Epithelial cell of esophagus (primary cell): ENCODE data around the gene DPYSL3.
A peak's percentile ranks its signal among the peaks of the same experiment; 100 is the strongest.
"Not testable (repeated sequence)": the region's sequence is repeated elsewhere in the genome, so short reads cannot be mapped to it uniquely, and the experiment has no call there.

Experiments used
- DNase-seq: peaks from one replicate; pipeline ENCODE4 v3.0.0; 2010; ENCODE audit warnings: low read depth
- H3K4me3 ChIP-seq: 2 replicates; pipeline ENCODE4 v1.5.1; 2011; ENCODE audit warnings: mild to moderate bottlenecking, low read length, control low read depth
- CTCF ChIP-seq: IDR thresholded peaks from 2 replicates; pipeline ENCODE4 v1.5.1; 2011; ENCODE audit warnings: low read depth, mild to moderate bottlenecking, low read length, control low read depth, inconsistent platforms; ENCODE audit not compliant: insufficient read depth; ENCODE audit errors: missing control alignments

DPYSL3 gene

GRCh38 chr5:147509710-147510651 lies at the start of gene DPYSL3:
Gene DPYSL3, minus strand, starts transcription at chr5:147510068. Its CDS starts 210 bp downstream, at chr5:147509858.
- peak within 1 kb of the TSS; percentile 51 for H3K4me3 ChIP-seq

GRCh38 chr5:147558826-147559225 lies 49.0 kb upstream of the DPYSL3 start:
- no peak overlapping the region for H3K4me3 ChIP-seq
- peak; percentile 51 for TF ChIP-seq CTCF
- peak; percentile 69 for DNase-seq

More at GRCh38 chr5:147509710-147510651, at the start of gene DPYSL3:
- peak; percentile 70 for DNase-seq
- peak; percentile 26 for TF ChIP-seq CTCF

- peak; percentile 5 for TF ChIP-seq CTCF
- no peak for DNase-seq
- no peak overlapping the region for H3K4me3 ChIP-seq
Observed at GRCh38 chr5:147557876-147558745, 48.2 kb upstream of the DPYSL3 start.

GRCh38 chr5:147555176-147555575 lies 45.3 kb upstream of the DPYSL3 start:
- no peak for DNase-seq
- no peak overlapping the region for H3K4me3 ChIP-seq
- TF ChIP-seq CTCF, result no peak

GRCh38 chr5:147554261-147554817 lies 44.5 kb upstream of the DPYSL3 start:
- TF ChIP-seq CTCF, result no peak
- H3K4me3 ChIP-seq, result no peak overlapping the region
- DNase-seq, result peak; percentile 32

- H3K4me3 ChIP-seq, DNase-seq: not testable (repeated sequence)
Observed at GRCh38 chr5:147553817-147554216, 43.9 kb upstream of the DPYSL3 start.

- TF ChIP-seq CTCF, result no peak
- no peak overlapping the region for H3K4me3 ChIP-seq
- no peak for DNase-seq
Observed at GRCh38 chr5:147552897-147553296, 43.0 kb upstream of the DPYSL3 start.
